ENCODE results near the gene SERTAD1. TPM values are rescaled to one million over a fixed set of nuclear protein-coding genes. Genes with fewer than 3 reads are reported as not detected.

Gene SERTAD1
- total RNA-seq, 2 experiments from 2014 or later: 26.4 to 26.5 TPM

- Mint-ChIP-seq H3K9me3 (no peaks in the 10 kb centered on the region), H3K4me3 (no peak overlapping the region)
- TF ChIP-seq CTCF (IDR thresholded peaks at IDR 0.05): no peak
These were observed 31.0 kb downstream of the SERTAD1 start for GRCh38 chr19:40394816-40395210.

DNA sequence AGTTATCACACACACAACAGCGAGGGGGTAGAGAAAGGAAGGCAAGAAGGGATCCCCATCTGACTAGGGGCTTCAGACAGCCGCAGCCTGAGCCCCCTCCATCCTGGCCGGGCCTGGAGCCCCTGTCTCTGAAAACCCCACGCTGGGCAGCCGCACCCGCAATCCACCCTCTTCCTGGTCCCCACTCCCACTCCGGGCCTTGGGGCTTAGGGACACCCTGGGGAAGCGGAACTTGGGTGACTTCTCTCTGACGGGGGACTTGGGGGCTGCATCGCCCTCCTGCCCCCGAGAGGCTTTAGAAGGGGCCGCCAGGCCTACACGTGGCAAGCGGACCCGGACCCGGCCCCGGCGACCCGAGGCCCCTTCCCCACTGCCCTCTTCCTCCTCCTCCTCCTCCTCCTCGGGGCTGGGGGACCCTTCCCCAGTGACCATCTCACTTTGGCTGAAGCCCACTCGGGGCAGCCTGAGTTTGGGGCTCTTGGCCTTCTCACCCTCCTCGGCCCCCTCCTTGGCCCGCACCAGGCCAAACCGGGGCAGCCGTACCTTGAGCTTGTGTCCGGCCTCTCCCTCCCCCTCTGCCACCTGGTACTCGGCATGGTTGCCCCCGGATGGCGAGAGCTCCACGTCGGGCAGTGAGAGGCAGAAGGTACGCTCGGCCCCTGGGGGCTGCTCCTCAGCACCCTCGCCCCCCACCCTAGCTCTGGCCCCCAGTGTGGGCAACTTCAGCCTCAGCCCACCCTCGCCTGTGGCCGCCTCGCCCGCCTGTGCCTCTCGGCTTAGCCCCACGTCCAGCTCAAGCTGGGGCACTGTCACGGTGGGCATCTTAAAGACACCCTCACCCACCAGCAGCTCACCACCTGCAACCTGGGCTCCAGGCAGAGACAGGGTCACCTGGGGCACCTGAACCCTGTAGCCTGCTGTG, 31.6 kb downstream of the SERTAD1 start:
- Mint-ChIP-seq H3K4me1 (ENCODE audit: low read depth) (peaks cover 6% of the 10 kb centered on the region), H3K27ac (no peak overlapping the region), H3K36me3 (ENCODE audit: low read depth) (no peaks in the 10 kb centered on the region), H3K27me3 (no peaks in the 10 kb centered on the region), H3K4me3 (no peak overlapping the region), H3K9me3 (no peaks in the 10 kb centered on the region)
- no peaks in the 10 kb centered on the region for H3K27me3 ChIP-seq (ENCODE audit: control insufficient read depth in 1 of 2, insufficient read depth in 2 of 2, low read length in 2 of 2)
- no peaks in the 10 kb centered on the region for H3K36me3 ChIP-seq (ENCODE audit: insufficient read depth, low read length)
- CTCF ChIA-PET: no interaction called here
- no peaks in the 10 kb centered on the region for H3K9me3 ChIP-seq (ENCODE audit: control insufficient read depth in 1 of 2, insufficient read depth in 1 of 2, low read length in 2 of 2)
- POLR2A ChIA-PET: no interaction called here
- DNase-seq (no peak), ATAC-seq (ENCODE audit: poor library complexity) (no peak)
- H3K4me3 ChIP-seq (ENCODE audit: low read length): no peak overlapping the region
- intact Hi-C loops (cut with DNase I, micrococcal nuclease): no loop called here
- no peak overlapping the region for H3K27ac ChIP-seq (ENCODE audit: low read depth in 1 of 2, low read length in 2 of 2)
- peaks cover 9% of the 10 kb centered on the region for H3K4me1 ChIP-seq (ENCODE audit: insufficient read depth, low read length)
- no peak for TF ChIP-seq CTCF (IDR thresholded peaks at IDR 0.05)

More at GRCh38 chr19:40394816-40395210, 31.0 kb downstream of the SERTAD1 start:
- Histone ChIP-seq H3K27me3 (ENCODE audit: control insufficient read depth in 1 of 2, insufficient read depth in 2 of 2, low read length in 2 of 2) (no peaks in the 10 kb centered on the region), H3K4me3 (ENCODE audit: low read length) (no peak overlapping the region), H3K27ac (ENCODE audit: low read depth in 1 of 2, low read length in 2 of 2) (no peak overlapping the region), H3K36me3 (ENCODE audit: insufficient read depth, low read length) (no peaks in the 10 kb centered on the region), H3K4me1 (ENCODE audit: insufficient read depth, low read length) (peaks cover 9% of the 10 kb centered on the region), H3K9me3 (ENCODE audit: control insufficient read depth in 1 of 2, insufficient read depth in 1 of 2, low read length in 2 of 2) (no peaks in the 10 kb centered on the region)
- DNase-seq (no peak), ATAC-seq (ENCODE audit: poor library complexity) (no peak)
- POLR2A ChIA-PET: no interaction called here
- peaks cover 11% of the 10 kb centered on the region for H3K4me1 Mint-ChIP-seq (ENCODE audit: low read depth)
- H3K27me3 Mint-ChIP-seq: no peaks in the 10 kb centered on the region
- H3K36me3 Mint-ChIP-seq (ENCODE audit: low read depth): no peaks in the 10 kb centered on the region
- H3K27ac Mint-ChIP-seq: no peak overlapping the region
- intact Hi-C loops (cut with DNase I, micrococcal nuclease): no loop called here
- CTCF ChIA-PET: interaction anchor here (0.5 kb wide), 1 partner anchor 971 kb away, joined by 3 read pairs; no protein-coding TSS in a partner anchor

GRCh38 chr19:40392894-40393517, 32.8 kb downstream of the SERTAD1 start:
- Histone ChIP-seq H3K27ac (ENCODE audit: low read depth in 1 of 2, low read length in 2 of 2) (no peak overlapping the region), H3K4me3 (ENCODE audit: low read length) (no peak overlapping the region), H3K9me3 (ENCODE audit: control insufficient read depth in 1 of 2, insufficient read depth in 1 of 2, low read length in 2 of 2) (no peaks in the 10 kb centered on the region), H3K27me3 (ENCODE audit: control insufficient read depth in 1 of 2, insufficient read depth in 2 of 2, low read length in 2 of 2) (no peaks in the 10 kb centered on the region), H3K4me1 (ENCODE audit: insufficient read depth, low read length) (no peaks in the 10 kb centered on the region), H3K36me3 (ENCODE audit: insufficient read depth, low read length) (no peaks in the 10 kb centered on the region)
- POLR2A ChIA-PET: no interaction called here
- H3K4me1 Mint-ChIP-seq (ENCODE audit: low read depth): no peaks in the 10 kb centered on the region
- no peaks in the 10 kb centered on the region for H3K9me3 Mint-ChIP-seq
- no peak for DNase-seq
- ATAC-seq (ENCODE audit: poor library complexity): no peak
- H3K27ac Mint-ChIP-seq: no peak overlapping the region
- CTCF ChIA-PET: interaction anchor here (0.5 kb wide), 1 partner anchor 28 kb away, joined by 3 read pairs; no protein-coding TSS in a partner anchor
- H3K4me3 Mint-ChIP-seq: no peak overlapping the region
- TF ChIP-seq CTCF (IDR thresholded peaks at IDR 0.05): no peak
- H3K36me3 Mint-ChIP-seq (ENCODE audit: low read depth): no peaks in the 10 kb centered on the region
- H3K27me3 Mint-ChIP-seq: no peaks in the 10 kb centered on the region
- intact Hi-C loops (cut with DNase I, micrococcal nuclease): no loop called here

All from CD4-positive, alpha-beta T cell (primary cell).